ENCODE data around the gene MDC1. TPM values are rescaled to one million over a fixed set of nuclear protein-coding genes. Genes with fewer than 3 reads are reported as not detected.

Gene MDC1
- total and polyA plus RNA-seq, 2 of the 13 experiments (the other 11 are each of a cell fraction or from before 2014, with no cell fraction given): 8.4 to 14.0 TPM

DNA sequence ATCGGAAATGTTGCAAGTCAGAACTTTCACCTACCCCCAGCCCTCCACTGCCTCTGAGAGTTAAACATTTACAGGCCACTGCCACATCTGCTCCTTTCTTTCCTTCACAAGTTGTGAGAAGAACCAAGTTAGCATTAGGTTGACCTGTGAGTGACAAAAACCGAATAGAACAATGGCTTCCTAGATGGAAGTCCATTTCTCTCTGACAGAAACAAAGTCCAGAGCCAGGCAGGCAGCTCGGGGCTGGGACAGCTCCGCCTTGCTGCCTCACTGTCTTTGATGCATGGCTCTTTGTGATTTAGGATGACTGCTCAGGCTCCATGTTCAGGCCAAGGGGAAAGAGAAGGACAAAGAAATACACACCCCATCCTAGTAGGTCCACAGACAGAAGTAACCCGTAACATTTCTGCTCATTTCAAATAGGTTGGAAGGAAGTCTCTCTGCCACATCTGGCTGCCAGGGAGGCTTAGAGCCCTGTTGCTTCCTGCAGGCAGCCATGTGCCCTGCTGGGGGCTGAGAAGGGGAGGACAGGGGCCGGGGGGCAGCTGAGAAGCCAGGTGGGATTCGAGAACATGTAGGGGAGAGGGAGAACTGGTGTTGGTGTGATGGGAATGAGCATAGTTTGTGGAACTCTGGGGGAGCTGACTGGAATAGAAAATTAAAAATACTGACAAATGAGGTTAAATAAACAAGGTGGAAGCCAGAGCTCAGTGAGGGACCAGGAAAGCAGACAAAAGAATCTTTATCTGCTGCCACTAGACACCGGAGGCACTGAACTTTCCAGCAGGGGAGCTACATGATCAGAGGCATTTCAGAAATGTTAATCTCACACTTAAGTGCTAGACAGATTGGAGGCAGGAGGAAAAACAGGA is 46.8 kb upstream of the MDC1 start (continued):
- TF ChIP-seq SETDB1 (CRISPR knock-in tag; IDR thresholded peaks at IDR 0.05; ENCODE audit: borderline replicate concordance) (no peak), SIX4 (CRISPR knock-in tag; IDR thresholded peaks at IDR 0.05) (peak; percentile 53; the same call in 1 of the 2 replicates), NPAS2 (CRISPR knock-in tag; IDR thresholded peaks at IDR 0.05; ENCODE audit: borderline replicate concordance) (no peak), XBP1 (CRISPR knock-in tag; IDR thresholded peaks at IDR 0.05) (peak; percentile 53; the same call in 1 of the 2 replicates), MAF1 (CRISPR knock-in tag; IDR thresholded peaks at IDR 0.05; ENCODE audit: borderline replicate concordance) (no peak; the same call in 1 of the 2 replicates), BRD4 (CRISPR knock-in tag; IDR thresholded peaks at IDR 0.05) (peak; percentile 91), ZNF720 (CRISPR knock-in tag; IDR thresholded peaks at IDR 0.05) (no peak), ZNF644 (CRISPR knock-in tag; IDR thresholded peaks at IDR 0.05; ENCODE audit: low read depth) (peak; percentile 32), DPF2 (CRISPR knock-in tag; IDR thresholded peaks at IDR 0.05; ENCODE audit: borderline replicate concordance, low read depth) (peak; percentile 68; the same call in 1 of the 2 replicates), ZNF232 (CRISPR knock-in tag; IDR thresholded peaks at IDR 0.05; ENCODE audit: borderline replicate concordance) (peak; percentile 80; the same call in 1 of the 2 replicates), ZNF160 (CRISPR knock-in tag; IDR thresholded peaks at IDR 0.05) (peak; percentile 17), SOX6 (IDR thresholded peaks at IDR 0.05) (no peak), SOX6 (CRISPR knock-in tag; IDR thresholded peaks at IDR 0.05) (peak; percentile 99), ZNF678 (CRISPR knock-in tag; IDR thresholded peaks at IDR 0.05) (no peak), ZNF7 (CRISPR knock-in tag; IDR thresholded peaks at IDR 0.05) (no peak), PLRG1 (conservative IDR thresholded peaks at IDR 0.05) (no peak), GABPA (IDR thresholded peaks at IDR 0.05; ENCODE audit: low read depth, low read length) (no peak), GABPA (CRISPR knock-in tag; IDR thresholded peaks at IDR 0.05; ENCODE audit: low read depth) (peak; percentile 71), HIVEP1 (CRISPR knock-in tag; IDR thresholded peaks at IDR 0.05) (0 out of 2 replicates have a peak, but pooled peaks have one; percentile 62), PHF5A (CRISPR knock-in tag; IDR thresholded peaks at IDR 0.05; ENCODE audit: low read depth, unreplicated experiment) (peak; percentile 56), ZNF562 (CRISPR knock-in tag; IDR thresholded peaks at IDR 0.05; ENCODE audit: borderline replicate concordance) (no peak), ZNF672 (CRISPR knock-in tag; IDR thresholded peaks at IDR 0.05) (no peak)
- TF ChIP-seq, protein P1, sequence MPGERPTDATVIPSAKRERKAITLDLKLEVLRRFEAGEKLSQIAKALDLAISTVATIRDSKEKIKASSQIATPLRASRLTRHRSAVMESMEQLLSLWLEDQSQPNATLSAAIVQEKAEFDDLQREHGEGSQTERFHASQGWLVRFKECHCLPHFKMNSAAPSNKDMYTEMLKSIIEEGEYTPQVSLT (CRISPR knock-in tag; IDR thresholded peaks at IDR 0.05; ENCODE audit: borderline replicate concordance, low read depth): no peak
- TF ChIP-seq, protein P2, sequence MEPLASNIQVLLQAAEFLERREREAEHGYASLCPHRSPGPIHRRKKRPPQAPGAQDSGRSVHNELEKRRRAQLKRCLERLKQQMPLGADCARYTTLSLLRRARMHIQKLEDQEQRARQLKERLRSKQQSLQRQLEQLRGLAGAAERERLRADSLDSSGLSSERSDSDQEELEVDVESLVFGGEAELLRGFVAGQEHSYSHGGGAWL (CRISPR knock-in tag; IDR thresholded peaks at IDR 0.05): peak; percentile 13; the same call in 1 of the 2 replicates
- TF ChIP-seq, protein P3, sequence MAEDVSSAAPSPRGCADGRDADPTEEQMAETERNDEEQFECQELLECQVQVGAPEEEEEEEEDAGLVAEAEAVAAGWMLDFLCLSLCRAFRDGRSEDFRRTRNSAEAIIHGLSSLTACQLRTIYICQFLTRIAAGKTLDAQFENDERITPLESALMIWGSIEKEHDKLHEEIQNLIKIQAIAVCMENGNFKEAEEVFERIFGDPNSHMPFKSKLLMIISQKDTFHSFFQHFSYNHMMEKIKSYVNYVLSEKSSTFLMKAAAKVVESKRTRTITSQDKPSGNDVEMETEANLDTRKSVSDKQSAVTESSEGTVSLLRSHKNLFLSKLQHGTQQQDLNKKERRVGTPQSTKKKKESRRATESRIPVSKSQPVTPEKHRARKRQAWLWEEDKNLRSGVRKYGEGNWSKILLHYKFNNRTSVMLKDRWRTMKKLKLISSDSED (CRISPR knock-in tag; IDR thresholded peaks at IDR 0.05): no peak
- TF ChIP-seq, protein P4, sequence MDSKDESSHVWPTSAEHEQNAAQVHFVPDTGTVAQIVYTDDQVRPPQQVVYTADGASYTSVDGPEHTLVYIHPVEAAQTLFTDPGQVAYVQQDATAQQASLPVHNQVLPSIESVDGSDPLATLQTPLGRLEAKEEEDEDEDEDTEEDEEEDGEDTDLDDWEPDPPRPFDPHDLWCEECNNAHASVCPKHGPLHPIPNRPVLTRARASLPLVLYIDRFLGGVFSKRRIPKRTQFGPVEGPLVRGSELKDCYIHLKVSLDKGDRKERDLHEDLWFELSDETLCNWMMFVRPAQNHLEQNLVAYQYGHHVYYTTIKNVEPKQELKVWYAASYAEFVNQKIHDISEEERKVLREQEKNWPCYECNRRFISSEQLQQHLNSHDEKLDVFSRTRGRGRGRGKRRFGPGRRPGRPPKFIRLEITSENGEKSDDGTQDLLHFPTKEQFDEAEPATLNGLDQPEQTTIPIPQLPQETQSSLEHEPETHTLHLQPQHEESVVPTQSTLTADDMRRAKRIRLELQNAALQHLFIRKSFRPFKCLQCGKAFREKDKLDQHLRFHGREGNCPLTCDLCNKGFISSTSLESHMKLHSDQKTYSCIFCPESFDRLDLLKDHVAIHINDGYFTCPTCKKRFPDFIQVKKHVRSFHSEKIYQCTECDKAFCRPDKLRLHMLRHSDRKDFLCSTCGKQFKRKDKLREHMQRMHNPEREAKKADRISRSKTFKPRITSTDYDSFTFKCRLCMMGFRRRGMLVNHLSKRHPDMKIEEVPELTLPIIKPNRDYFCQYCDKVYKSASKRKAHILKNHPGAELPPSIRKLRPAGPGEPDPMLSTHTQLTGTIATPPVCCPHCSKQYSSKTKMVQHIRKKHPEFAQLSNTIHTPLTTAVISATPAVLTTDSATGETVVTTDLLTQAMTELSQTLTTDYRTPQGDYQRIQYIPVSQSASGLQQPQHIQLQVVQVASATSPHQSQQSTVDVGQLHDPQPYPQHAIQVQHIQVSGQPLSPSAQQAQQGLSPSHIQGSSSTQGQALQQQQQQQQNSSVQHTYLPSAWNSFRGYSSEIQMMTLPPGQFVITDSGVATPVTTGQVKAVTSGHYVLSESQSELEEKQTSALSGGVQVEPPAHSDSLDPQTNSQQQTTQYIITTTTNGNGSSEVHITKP (CRISPR knock-in tag; IDR thresholded peaks at IDR 0.05; ENCODE audit: low read depth): peak; percentile 67

Data from HepG2 (cell line).